ENCODE results near the gene MARK4.
"Not testable (repeated sequence)": the region's sequence is repeated elsewhere in the genome, so short reads cannot be mapped to it uniquely, and the experiment has no call there.

Gene MARK4

GRCh38 chr19:45256836-45257235 is 5.8 kb downstream of the MARK4 start:
- no peak for DNase-seq (ENCODE audit: low read depth)

GRCh38 chr19:45258862-45259261 is 7.8 kb downstream of the MARK4 start:
- H3K4me3 ChIP-seq (ENCODE audit: low read length) = no peak overlapping the region
- TF ChIP-seq CTCF (conservative IDR thresholded peaks at IDR 0.05; ENCODE audit: low read length) = no peak
- no peak for DNase-seq (ENCODE audit: low read depth)

More at GRCh38 chr19:45256836-45257235, 5.8 kb downstream of the MARK4 start:
- no peak overlapping the region for H3K4me3 ChIP-seq (ENCODE audit: low read length)
- TF ChIP-seq CTCF (conservative IDR thresholded peaks at IDR 0.05; ENCODE audit: low read length) = no peak

- TF ChIP-seq CTCF (conservative IDR thresholded peaks at IDR 0.05; ENCODE audit: low read length) = no peak
- no peak for DNase-seq (ENCODE audit: low read depth)
- H3K4me3 ChIP-seq (ENCODE audit: low read length) = no peak overlapping the region
Measured at GRCh38 chr19:45262570-45262969, 11.5 kb downstream of the MARK4 start.

GRCh38 chr19:45263013-45263412 is 11.9 kb downstream of the MARK4 start:
- H3K4me3 ChIP-seq (ENCODE audit: low read length) = no peak overlapping the region
- TF ChIP-seq CTCF (conservative IDR thresholded peaks at IDR 0.05; ENCODE audit: low read length) = no peak

GRCh38 chr19:45264781-45265317 is 13.8 kb downstream of the MARK4 start:
- no peak for DNase-seq (ENCODE audit: low read depth)
- H3K4me3 ChIP-seq (ENCODE audit: low read length) = no peak overlapping the region
- no peak for TF ChIP-seq CTCF (conservative IDR thresholded peaks at IDR 0.05; ENCODE audit: low read length)

More at GRCh38 chr19:45263013-45263412, 11.9 kb downstream of the MARK4 start:
- no peak for DNase-seq (ENCODE audit: low read depth)

GRCh38 chr19:45265375-45265774 is 14.3 kb downstream of the MARK4 start:
- no peak overlapping the region for H3K4me3 ChIP-seq (ENCODE audit: low read length)
- no peak for TF ChIP-seq CTCF (conservative IDR thresholded peaks at IDR 0.05; ENCODE audit: low read length)
- DNase-seq (ENCODE audit: low read depth) = no peak

- H3K4me3 ChIP-seq (ENCODE audit: low read length) = no peak overlapping the region
- DNase-seq (ENCODE audit: low read depth) = no peak
- TF ChIP-seq CTCF (conservative IDR thresholded peaks at IDR 0.05; ENCODE audit: low read length) = no peak
Measured at GRCh38 chr19:45267296-45267695, 16.2 kb downstream of the MARK4 start.

- not testable (repeated sequence) for H3K4me3 ChIP-seq (ENCODE audit: low read length); DNase-seq (ENCODE audit: low read depth)
Measured at GRCh38 chr19:45269939-45270338, 18.9 kb downstream of the MARK4 start.

Data from AG10803 (cell line).